ENCODE results near the gene NFKBIA.

Gene NFKBIA

DNA sequence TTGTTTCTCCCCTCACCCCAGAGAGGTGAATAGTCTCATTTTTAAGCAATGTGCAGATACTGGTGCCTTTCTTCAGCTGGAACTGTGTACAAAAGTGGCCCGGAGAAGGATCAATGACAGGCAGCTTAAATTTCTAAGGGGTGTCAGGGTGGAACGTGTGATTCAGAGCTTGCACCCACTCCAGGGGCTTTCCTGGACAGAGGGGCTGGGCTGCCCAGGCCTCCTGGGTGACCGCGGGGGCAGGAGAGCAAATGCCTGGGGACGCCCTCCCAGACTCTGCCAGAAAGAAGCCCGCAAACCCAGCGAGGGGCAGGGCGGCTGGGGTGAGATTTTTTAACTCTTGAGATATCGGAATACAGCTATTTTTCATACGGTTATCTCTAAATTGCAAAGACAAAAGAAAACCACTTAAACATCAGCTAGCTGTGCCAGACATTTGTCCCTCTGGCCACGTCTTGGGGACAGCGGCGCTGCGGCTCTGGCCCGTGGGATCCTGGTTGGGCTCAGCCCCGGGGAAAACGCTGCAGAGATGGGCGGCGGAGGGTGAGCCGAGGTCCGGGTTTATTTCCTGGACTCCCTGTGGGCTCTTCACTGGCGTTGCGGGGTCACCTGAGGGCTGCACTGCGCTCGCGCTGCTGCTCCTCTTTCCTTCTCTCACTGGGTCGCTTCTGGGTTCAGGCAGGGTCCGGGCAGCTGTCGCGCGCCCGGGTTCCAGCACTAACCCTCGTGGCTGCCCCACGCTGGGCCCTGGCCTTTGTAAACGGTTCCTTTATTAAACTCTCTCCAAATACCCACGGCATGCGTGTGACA, 35.8 kb downstream of the NFKBIA start:
- TF ChIP-seq ZFX (IDR thresholded peaks at IDR 0.05) = no peak
- TF ChIP-seq, protein P1, sequence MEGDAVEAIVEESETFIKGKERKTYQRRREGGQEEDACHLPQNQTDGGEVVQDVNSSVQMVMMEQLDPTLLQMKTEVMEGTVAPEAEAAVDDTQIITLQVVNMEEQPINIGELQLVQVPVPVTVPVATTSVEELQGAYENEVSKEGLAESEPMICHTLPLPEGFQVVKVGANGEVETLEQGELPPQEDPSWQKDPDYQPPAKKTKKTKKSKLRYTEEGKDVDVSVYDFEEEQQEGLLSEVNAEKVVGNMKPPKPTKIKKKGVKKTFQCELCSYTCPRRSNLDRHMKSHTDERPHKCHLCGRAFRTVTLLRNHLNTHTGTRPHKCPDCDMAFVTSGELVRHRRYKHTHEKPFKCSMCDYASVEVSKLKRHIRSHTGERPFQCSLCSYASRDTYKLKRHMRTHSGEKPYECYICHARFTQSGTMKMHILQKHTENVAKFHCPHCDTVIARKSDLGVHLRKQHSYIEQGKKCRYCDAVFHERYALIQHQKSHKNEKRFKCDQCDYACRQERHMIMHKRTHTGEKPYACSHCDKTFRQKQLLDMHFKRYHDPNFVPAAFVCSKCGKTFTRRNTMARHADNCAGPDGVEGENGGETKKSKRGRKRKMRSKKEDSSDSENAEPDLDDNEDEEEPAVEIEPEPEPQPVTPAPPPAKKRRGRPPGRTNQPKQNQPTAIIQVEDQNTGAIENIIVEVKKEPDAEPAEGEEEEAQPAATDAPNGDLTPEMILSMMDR (conservative IDR thresholded peaks at IDR 0.05) = no peak
- H3K27ac ChIP-seq = no peak overlapping the region; the same call in 1 of the 2 replicates

DNA sequence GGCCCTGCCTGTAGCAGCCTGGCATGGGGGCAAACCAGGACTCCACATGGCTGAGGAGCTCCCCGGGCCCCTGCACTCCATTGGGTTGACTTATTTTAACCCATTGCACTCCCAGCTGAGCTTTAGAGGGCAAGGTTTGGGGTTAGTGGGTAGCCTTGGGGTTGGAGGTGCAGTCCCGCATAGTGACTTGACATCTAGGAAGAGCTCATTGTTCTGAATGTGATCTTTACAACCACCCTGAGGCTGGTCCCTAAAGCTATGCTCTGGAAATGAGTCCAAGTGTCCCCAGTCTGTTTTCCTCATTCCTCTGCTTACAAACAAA, 36.4 kb downstream of the NFKBIA start:
- H3K27ac ChIP-seq = no peak overlapping the region
- TF ChIP-seq, protein P1 (conservative IDR thresholded peaks at IDR 0.05) = no peak
- TF ChIP-seq ZFX (IDR thresholded peaks at IDR 0.05) = no peak

DNA sequence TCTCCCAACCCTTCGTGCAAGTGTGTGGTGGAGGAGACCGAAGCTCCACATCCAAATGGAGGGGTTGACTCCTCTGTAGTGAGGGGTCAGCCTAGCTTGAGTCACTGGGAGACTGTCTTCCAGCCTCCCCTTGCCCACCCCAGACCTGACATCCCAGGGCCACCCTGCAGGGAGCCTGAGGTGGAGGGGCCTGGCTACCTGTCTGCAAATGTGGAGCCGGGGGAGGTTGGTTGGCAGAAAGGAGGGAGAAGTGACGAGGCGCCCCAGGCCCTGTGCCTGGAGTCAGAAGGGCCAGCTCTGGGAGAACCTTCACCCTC, 37.5 kb downstream of the NFKBIA start:
- peak overlapping the region; percentile 3; the same call in 1 of the 2 replicates for H3K27ac ChIP-seq
- TF ChIP-seq, protein P1 (conservative IDR thresholded peaks at IDR 0.05) = no peak
- no peak for TF ChIP-seq ZFX (IDR thresholded peaks at IDR 0.05)

DNA sequence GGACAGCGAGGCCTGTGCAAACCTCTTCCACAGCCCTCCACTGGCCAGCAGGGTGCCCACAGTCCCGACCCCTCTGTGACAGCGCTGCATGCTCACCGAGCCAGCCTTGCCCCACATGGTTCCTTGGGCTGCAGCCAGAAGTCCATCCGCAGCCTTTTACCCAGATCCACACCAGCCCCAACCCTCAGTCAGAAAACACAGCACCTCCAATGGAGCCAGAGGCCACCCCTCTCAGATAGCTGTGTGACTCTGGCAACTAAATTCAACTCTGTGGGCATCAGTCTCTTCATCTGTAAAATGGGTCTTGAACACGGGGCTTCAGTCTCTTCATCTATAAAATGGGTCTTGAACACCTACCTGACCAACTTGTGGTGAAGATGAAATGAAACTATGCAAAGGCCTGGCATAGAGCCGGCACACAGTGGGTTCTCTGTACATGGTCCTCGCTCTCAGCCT, 38.0 kb downstream of the NFKBIA start:
- TF ChIP-seq, protein P1 (conservative IDR thresholded peaks at IDR 0.05) = no peak
- no peak for TF ChIP-seq ZFX (IDR thresholded peaks at IDR 0.05)
- no peak overlapping the region for H3K27ac ChIP-seq

DNA sequence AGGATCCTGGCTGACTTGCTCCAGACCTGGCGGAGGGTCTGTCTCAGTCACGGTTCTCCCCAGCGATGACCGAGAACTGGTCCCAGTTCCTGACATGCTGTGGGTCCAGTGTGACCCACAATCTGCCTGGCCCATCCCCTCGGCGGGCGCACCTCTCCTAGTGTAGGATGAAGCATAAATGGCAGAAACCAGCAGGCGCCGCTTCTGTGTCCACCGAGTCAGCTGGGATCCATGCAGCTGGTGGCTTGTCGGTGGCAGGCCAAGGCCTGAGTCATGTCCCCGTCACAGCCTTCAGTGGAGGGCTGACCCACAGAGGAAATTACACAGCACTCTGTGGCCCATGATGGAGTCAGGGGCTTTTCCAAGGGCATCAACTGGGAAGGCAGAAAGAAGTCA, 38.5 kb downstream of the NFKBIA start:
- no peak overlapping the region for H3K27ac ChIP-seq

DNA sequence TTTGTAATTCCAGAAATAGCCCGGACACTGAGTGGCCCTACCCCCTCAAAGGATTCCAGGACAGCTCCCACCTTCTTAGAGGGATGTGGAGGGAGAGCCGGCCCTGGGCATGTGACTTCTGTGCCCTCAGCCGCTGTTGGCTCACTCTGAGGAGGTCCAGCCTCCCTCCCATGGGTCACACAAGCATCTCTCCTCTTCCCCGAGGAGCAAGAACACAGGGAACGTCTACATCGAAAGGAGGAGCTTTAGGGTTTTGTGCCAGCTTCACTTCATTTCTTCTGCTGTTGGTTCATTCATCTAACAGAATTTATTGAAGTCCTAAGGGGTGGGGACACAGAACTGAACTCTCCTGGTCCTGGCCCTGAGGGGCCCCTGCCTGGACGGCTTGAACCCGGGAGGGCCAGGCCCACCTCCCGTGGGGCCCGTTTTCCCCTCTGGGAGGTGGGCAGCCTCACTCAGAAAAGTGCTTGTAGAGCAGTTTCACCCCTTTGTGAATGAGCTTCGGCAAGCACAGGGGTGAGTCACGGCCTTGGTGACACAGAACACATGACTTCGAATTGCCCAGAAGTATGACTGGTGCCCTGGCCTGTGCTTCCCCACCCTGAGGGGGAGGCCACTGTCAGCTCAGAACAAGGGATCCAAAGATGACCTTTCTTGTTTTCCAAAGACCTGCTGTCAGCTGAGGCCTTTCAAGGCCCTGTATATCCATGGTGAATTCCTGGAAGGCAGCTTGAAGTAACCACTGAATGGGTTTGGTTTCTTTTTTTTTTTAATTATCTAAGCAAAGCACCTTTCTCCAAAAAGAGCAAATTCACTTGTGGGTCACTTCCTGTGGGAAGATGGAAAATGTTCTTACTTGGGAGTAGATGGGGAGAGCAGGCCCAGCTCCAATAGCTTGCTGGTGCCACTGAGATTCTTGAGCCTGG, 39.2 kb downstream of the NFKBIA start:
- TF ChIP-seq, protein P1 (conservative IDR thresholded peaks at IDR 0.05) = no peak
- no peak for TF ChIP-seq ZFX (IDR thresholded peaks at IDR 0.05)
- H3K27ac ChIP-seq = no peak overlapping the region

More for the DNA sequence above, 38.5 kb downstream of the NFKBIA start:
- TF ChIP-seq, protein P1 (conservative IDR thresholded peaks at IDR 0.05) = no peak
- TF ChIP-seq ZFX (IDR thresholded peaks at IDR 0.05) = no peak

DNA sequence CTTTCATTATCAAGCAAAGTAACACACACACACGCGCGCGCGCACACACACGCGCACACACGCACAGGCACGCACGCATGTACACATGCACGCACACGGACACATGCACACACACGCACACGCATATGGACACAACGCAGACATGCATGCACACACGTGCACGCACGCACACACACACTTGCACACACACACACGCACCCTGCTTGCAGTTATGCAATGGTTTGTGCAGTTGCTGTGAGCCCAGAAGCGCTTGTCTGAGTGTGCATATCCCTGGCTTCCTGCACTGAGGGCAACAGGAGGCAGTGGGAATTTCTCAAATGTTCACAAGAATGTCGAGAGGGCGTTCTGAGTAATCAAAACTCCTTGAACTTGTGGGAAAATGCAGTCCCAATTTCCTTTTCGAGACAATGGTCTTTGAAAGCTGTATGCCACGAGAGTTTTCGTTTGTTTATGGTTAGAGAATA, 41.6 kb downstream of the NFKBIA start:
- H3K27ac ChIP-seq = no peak overlapping the region
- TF ChIP-seq, protein P1 (conservative IDR thresholded peaks at IDR 0.05) = no peak
- no peak for TF ChIP-seq ZFX (IDR thresholded peaks at IDR 0.05)

All from C4-2B (cell line).